HuH-7 (cell line): ENCODE measurements around the gene NAPG.
"Not testable (repeated sequence)": the region's sequence is repeated elsewhere in the genome, so short reads cannot be mapped to it uniquely, and the experiment has no call there.

Experiments
- DNase-seq: peaks from one replicate; pipeline ENCODE4 v3.0.0; 2011; ENCODE audit warnings: low spot score

Gene NAPG

DNA sequence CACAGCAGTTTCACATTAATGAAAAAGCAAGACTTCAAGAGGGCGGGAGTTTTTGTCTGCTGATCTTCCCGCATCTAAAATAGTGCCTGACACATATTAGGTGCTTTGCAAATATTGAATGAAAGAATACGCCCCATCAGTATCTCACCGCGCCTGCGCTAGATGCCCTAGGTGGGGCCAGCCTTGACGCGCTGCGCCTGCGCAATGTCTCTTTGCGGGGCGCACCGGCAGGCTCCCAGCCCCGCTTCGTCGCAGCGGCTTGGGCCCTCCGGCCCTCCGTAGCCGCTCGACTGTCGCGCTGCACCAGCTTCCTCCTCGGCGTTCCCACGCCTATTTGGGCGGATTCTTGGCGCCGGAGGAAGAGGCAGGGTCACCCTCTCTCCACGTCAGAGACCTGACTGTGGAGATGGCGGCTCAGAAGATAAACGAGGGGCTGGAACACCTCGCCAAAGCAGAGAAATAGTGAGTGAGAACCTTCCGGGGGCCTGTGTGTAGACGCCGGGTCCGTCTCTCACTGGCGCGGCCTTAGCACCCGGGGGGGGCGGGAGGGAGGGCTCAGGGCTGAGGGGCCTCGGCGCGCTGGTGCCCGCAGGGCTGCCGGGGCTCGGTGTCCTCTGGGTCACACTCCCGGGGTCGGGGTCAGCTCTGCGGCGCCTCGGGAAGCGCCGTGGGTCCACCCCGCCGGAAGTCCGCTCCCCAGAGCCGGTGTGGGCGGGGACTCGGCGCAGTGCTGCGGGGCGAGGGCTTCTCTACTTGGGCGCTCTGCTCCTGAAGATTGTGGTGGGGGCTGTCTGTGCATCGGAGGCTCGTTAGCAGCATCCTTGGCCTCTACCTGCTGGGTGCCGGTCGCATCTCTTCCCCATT is at the start of gene NAPG:
Gene NAPG, plus strand, starts transcription at position 331 of the 864 bp plus-strand sequence. Its CDS starts 76 bp downstream, at position 407.
- peak; percentile 97 for DNase-seq

DNA sequence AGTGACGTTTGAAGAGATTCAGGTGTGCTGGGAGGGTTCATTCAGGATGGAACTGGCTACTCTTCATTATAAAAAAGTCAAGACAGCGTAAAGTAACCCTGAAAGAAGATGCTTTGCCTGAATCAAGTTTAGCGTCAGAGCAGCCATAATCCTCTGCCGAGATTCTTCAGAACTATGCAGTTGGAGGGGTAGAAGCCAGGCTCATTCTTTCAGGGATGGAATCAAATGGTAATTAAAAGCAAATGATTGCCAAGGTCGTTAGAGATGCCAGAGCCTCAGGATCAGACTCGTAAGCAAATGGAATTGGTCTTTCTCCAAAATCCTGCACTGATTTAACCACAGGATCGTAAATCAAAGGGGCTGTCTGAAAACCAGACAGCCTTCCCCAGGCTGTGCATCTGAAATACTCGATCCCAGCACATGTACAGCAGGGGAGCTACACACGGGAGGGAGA is 49.5 kb upstream of the NAPG start:
- DNase-seq: no peak

DNA sequence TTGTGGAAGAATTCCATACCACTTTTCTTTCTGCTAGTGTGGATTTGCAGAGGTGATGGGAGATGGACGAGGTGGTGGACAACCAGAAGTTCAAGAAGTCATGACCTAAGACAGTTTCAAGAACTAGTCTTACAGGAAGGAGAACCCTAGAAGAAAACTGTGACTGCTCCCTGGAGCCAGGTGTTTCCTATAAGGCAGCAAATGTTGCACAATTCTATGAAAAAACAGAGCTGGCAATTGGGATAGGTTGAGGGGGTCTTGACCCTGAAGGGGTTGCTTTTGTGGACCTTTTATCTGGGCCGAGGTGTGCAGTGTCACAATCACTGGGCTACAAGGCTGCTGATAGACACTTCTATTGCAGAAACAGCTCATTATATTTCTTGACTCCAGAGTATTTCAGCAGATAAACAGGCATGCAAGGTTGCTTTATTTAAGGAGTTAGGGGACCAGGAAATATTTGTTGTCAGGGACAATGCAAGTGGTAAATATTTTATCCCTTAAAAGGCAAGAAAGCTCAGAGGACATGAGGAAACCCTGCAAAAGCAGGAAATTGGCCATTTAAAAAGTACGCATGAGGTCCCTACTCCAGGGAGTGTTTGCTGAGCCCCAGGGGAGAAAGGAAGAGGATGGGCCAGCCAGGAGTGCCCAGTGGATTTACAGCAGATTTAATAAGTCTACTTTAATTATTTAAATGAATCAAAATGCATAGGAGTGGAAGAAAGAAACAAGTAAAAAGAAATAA is 48.5 kb upstream of the NAPG start:
- no peak for DNase-seq

DNA sequence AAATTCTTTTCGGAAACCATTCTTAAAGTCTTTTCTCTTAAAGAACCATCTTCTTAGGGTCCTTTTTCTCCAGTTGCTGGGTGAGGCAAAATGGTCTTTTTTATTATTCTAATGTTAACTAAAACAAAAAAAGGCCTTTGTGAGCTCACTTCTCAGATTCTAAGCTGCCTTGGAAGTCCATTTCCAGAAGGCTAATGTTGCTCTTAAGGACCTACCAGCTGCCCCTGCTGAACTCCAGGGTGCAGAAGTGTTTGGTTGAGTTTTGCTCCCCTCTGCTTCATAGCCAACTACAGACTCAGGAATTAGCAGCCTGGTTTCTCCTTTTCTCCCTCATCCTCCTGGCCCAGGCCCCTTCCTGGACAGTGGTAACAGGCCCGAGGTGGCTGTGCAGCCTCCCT is 48.0 kb upstream of the NAPG start:
- no peak for DNase-seq

DNA sequence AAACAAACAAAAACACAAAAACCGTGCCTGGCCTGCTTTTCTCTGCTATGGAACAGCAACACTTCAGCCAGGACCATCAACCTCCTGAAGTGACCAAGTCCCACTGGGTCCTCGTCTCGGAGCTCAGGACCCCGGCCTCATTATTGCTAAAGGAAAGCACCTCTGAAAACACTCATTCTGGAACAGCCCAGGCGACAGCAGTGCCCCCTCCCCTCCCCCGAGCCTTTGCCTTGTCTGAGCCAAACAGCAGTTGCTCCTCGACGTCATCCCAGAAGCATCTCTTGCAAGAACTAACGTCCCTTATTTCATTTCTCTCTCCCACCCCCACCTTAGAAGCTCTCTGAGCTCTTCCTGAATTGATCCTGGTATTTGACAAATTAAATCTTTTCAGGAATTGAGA is 44.0 kb upstream of the NAPG start:
- DNase-seq: no peak

DNA sequence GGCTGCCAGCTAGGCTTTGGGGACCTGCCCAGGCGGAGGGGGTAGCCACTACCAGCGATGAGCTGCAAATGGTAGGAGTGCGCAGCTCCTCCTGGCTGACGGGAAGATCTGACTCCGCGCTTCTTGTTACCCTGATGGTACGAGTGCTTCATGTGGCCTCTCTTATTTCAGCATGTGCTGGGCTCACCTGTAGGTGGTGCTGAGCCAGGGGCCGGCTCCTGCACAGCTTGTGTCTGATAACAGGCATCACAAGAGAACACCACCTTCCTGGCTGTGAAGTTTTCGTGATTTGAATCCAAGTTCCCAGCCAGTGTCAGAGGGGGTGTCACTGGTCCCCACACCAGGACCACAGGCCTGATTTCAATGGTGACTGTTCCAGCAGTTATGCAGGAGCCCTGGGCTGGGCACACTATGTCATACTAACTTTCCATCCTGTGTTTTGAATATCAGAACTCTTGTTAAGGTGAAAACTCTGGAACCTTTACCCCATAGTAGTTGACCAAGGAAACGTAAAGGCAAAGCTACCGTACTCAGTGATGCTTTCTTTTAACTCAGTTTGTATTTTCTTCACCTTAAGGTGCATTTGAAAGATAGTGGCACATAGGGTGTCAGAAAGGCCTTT is 43.4 kb upstream of the NAPG start:
- no peak for DNase-seq

DNA sequence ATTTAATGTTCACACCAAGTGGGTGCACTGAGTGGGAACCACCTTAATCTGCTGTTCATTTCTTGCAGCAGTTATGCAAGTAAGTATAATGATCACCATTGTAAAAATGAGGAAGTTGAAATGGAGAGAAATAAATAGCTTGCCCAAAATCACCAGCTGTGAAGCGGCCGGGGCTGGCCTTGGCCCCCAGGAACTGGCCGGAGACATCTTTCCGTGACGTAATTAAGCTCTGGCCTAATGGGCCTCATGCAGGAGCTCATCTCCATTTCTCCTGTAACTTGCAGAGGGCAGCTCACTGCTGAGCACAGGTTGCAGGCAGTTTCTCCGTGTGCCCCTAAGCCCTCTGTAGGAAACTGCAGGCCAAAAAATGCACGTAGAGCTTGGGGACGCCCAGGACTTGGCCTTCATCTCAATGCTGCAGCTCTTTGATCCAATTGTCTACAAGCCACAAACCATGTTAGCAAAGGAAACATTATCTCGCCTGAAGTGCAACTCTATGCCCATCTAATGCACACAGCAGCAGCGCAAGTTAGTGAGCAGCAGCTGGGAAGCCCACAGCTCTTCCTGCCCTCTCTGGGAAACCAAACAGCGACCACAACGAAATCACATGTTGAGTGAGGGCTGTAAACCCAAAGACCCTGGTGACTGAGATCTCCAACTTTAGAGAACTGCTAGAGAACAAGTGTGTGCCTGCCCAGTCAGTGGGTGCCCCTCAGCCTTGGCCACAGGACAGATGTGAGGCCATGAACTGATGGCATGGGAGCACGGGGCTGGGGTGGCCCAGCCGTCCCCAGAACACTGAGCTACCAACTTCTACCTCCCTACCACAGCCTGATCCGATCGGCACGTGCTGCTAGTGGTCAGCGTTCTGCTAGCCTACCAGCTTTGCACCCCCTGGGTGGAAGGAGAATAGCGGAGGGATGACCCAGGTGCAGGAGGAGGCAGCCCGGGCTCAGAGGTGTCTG is 42.6 kb upstream of the NAPG start:
- DNase-seq: no peak

DNA sequence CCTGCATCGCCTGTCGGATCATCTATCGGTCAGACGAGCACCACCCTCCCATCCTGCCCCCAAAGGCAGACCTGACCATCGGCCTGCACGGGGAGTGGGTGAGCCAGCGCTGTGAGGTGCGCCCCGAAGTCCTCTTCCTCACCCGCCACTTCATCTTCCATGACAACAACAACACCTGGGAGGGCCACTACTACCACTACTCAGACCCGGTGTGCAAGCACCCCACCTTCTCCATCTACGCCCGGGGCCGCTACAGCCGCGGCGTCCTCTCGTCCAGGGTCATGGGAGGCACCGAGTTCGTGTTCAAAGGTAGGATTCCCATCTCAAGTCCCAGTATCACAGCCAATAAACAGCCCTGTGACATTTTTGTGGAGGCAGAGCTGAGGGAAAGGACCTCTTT is 40.4 kb upstream of the NAPG start:
- no peak for DNase-seq

DNA sequence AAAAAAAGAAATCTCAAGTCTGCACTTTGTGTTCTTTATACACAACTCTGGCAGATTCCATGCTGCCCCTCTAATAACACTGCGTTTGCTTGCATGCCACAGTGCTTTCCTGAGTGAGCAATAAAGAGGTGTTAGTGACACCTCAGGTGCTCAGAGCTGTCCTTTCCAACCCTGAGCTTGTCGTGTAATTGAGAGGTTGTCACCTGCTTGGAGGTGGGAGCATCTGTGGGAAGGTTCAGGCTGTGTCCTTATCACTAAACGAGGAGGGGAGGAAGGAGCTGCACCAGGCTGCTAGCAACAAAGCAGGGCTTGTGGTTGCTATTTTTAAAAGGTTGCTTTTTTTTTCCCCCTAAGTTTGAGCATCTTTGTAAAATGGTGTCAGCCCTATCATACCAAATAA is 39.5 kb upstream of the NAPG start:
- no peak for DNase-seq

DNA sequence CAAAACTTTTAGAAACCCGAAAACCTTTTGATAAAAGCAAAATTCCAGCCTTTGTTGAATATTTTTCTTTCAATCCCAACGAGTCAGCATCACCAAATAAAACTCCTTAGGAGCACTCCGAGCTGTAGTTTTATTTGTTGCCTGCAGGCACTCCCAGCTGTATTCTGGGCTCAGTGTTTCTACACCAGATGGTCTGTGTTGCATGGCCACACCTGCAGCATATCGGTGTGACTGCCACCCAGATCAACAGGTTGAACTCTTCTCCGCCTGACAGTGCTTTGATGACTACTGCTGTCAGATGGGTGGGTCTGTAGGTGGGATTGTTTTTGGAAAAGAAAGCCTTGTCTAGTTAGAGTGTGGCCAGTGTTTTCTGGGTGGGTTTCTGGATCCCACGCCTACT is 38.7 kb upstream of the NAPG start:
- no peak for DNase-seq

DNA sequence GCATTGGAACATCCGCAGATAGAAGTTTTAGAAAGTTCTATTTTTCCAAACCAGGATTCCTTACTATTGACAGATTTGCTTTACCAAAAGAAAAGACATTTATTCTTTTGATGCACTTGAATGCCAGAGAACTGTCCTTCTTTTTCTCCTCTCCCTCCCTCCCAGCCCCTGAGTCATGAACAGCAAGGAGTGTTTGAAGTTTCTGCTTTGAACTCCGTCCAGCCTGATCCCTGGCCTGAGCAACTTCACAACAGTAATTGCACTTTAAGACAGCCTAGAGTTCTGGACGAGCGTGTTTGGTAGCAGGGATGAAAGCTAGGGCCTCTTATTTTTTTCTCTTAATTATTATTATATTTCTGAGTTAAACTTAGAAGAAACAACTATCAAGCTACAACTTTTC is 37.8 kb upstream of the NAPG start:
- DNase-seq: no peak

DNA sequence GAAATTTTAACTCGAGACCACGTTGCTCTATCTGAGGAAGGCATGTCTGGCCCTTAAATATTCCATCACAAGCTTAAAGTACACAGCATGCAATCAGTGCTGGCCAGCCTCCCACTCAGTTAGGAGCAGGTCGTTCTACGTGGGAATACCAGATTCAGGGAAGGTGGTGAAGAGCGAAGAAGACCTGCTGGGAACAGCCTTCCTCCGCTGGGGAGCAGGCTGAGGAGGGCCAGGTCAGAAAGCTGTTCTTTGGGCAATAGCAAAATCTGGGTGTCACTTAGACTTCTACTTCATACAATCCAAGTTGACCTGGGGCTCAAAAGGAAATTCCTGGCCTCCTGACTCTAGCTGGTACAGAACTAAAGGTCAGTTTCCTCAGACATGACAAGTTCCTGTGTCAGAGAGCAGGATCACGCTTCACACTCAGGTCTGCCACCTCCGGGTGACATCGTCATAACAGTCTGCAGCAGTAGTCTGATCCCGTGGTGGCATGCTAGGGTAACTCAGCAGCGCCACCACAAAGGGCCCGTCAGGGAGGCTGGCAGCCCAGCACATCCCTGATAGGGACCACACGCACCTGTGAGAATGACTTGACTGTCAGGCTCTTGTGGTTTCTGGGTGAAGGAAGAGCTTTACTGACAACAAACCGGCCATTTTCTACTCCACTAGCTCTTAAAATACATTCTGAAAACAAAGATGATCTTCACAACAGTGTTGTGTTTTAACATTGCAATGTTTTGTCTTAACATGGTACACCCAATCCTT is 35.2 kb upstream of the NAPG start:
- DNase-seq: peak; percentile 97

DNA sequence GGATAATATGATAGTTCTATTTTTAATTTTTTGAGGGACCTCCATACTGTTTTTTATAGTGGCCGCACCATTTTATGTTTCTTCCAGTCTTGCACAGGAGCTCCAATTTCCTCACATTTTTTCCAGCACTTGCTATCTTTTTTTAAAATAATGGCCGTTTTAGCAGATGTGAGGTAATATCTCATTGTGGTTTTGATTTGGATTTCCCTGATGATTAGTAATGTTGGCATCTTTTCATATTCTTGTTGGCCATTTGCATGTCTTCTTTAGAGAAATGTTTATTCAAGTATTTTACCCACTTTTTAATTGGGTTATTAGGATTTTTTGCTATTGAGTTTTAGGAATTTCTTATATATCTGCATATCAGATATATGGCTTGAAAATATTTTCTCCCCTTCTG is 29.9 kb upstream of the NAPG start:
- DNase-seq: no peak

DNA sequence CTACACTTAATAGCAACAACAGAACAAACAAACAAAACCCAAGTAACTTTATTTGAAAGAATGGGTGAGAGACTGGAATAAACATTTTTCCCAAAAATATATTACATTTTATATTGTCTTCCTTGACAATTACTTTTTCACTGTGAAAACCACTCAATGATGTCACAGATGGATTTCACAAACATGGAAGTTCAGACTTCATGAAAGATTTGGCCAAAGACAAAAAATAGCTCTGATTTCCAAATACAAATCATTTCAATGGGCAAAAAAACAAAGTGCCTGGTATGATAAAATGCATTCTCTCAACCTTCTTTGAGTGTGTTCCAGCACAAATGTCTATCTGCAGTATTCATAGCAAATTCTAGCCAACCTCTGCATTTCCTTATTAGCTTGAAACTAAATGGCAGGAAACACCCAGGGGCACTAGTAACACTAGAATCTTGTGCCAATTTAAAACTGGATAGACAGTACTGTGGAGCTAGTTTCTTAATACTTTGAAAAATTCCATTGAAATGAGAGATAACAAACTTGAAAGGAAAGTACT is 28.5 kb upstream of the NAPG start:
- no peak for DNase-seq

DNA sequence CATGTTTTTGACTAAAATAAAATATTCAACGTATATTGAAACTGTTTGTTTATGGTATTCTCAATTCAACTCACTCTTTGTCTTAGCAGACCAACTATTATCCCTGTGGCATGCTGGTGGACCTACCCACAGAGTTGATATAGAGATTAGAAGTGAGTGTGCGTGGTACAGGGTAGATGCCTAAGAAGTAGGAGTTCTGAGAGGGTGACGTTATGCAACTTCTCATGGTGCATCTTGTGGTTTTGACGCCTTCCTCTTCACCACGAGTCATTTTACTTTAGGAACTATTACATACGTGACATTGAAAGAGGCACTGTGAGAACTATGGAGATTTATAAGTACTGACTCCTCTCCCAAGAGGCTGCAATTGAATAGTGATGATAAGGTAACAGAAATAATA is 26.6 kb upstream of the NAPG start:
- DNase-seq: no peak

DNA sequence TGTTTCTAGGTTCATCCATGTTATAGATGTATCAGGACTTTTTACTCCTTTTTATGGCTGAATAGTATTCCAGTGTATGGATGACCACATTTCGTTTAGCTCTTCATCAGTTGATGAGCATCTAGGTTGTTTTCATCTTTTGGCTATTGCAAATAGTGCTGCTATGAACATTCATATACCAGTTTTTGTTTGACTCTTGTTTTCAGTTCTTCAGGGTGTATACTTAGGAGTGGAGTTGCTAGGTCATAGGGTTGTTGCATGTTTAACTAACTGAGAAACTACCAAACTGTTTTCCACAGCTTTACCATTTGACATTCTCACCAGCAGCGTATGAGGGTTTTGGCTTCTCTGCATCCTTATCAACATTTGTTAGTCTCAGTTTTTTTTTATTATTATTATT is 25.8 kb upstream of the NAPG start:
- no peak for DNase-seq

DNA sequence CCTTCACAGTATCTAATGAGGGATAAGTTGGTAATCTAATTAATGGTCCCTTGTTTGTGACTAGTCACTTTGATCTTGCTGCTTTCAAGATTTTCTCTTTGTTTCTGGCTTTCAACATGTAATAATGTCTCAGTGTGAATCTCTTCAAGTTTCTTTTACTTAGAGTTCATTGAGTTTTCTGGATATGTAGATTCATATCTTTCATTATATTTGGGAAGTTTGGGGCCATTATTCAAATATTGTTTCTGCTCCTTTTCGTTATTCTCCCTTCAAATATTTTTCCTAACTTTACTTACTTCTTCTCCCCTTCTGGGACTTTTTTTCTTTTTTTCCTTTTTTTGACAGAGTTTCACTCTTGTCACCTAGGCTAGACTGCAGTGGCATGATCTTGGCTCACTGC is 21.1 kb upstream of the NAPG start:
- no peak for DNase-seq

DNA sequence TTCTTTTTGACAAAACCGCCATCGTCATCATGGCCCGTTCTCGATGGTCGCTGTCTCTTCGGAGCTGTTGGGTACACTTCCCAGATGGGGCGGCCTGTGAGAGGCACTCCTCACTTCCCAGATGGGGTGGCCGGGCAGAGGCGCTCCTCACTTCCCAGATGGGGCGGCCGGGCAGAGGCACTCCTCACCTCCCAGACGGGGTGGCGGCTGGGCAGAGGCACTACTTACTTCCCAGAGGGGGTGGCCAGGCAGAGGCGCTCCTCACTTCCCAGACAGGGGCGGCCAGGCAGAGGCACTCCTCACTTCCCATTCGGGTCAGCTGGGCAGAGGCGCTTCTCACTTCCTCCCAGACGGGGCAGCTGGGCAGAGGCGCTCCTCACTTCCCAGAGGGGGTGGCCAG is 19.9 kb upstream of the NAPG start:
- not testable (repeated sequence) for DNase-seq

DNA sequence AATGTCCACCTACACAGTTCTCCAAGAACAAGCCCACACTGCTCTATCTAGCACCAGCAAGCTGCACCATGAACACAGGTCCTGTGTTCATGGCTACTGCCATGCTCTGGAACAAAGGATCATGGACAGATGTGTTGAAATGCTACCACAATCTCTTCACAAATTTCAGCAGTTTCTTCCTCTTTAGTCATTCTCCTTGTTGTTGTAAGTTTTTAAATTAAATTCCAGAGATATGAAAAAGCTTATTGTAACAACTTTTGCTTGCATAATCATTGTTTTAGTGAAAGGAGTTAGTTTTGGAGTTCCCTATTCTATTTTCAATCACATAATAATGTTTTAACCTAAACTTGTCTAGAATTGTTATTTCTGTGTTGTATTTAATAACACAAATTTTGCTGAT is 17.2 kb upstream of the NAPG start:
- DNase-seq: no peak

DNA sequence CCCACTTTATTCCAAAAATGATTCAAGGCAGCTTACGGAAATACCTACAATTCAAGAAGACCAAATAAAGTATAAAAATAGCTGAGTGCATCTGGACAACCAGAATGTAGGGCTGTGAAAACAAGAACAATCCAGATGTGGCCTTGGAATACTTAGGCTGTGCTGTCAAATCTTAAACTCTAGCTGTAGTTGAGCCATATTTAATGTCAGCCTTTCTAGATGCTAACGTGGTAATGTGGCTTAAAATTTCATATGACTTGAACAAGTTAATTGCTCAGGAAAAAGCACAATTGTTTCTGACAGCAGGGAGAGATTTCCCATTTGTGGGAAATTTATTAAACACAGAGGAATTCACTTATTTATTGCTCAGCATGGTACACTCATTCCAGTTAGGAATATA is 14.6 kb upstream of the NAPG start:
- no peak for DNase-seq

DNA sequence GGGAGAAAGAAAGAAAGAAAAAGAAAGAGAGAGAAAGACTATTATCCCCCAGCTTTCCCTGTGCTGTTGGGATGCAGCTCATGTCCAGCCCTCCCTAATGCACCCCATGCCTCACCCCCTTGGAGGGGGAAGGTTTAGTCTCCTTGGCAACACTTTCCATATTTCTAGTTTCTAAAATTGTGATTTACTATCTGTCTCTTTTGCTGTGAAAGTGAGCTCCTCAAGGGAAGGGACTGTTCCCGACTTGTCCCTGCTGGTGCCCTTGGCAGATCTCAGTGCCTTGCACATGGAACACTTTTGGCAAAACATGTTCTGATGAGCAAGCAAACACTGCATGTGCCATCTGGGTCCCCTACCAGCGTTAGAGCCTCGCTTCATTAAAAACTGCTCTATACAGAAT is 11.7 kb upstream of the NAPG start:
- DNase-seq: no peak
